DND-41 (cell line): ENCODE data around the gene ADRA2B.

ENCODE experiments used
- ATAC-seq: fragments of 200-7000 bp; cut with Tn5 transposase; 3 replicates; pipeline ENCODE4 v1.9.1; 2021; ENCODE audit warnings: low read depth; ENCODE audit not compliant: insufficient read depth
- DNase-seq: peaks from one replicate; pipeline ENCODE4 v3.0.0-alpha.2; 2020
- H2AFZ ChIP-seq: 2 replicates; pipeline ENCODE4 v1.6.0; 2012; ENCODE audit warnings: low read depth, low read length
- H3K27ac ChIP-seq: 2 replicates; pipeline ENCODE4 v1.5.1; 2012; ENCODE audit warnings: low read length, inconsistent platforms
- H3K27me3 ChIP-seq: fragments of 200-600 bp; sonication (generic); 2 replicates; pipeline ENCODE4 v1.6.0; 2012; ENCODE audit warnings: low read length, mild to moderate bottlenecking, inconsistent platforms; ENCODE audit not compliant: insufficient read depth, poor library complexity
- H3K36me3 ChIP-seq: 2 replicates; pipeline ENCODE4 v1.5.1; 2012; ENCODE audit warnings: low read length, inconsistent platforms; ENCODE audit not compliant: insufficient read depth
- H3K4me1 ChIP-seq: 2 replicates; pipeline ENCODE4 v1.5.1; 2012; ENCODE audit warnings: mild to moderate bottlenecking, low read length; ENCODE audit not compliant: insufficient read depth
- H3K4me2 ChIP-seq: 2 replicates; pipeline ENCODE4 v1.6.0; 2012; ENCODE audit warnings: mild to moderate bottlenecking, moderate library complexity, low read length, inconsistent platforms; ENCODE audit not compliant: insufficient read depth
- H3K4me3 ChIP-seq, 2 experiments: fragments of 200-600 bp in 1 of 2; shearing (Covaris generic) in 1 of 2; 2 replicates each; pipeline ENCODE4 v1.5.1; 2012 to 2016; ENCODE audit warnings: inconsistent platforms in 2 of 2, low read length in 2 of 2, mild to moderate bottlenecking in 2 of 2, low read depth in 1 of 2, moderate library complexity in 1 of 2
- H3K79me2 ChIP-seq: 2 replicates; pipeline ENCODE4 v1.6.0; 2012; ENCODE audit warnings: low read length, inconsistent platforms; ENCODE audit not compliant: insufficient read depth
- H3K9ac ChIP-seq: 2 replicates; pipeline ENCODE4 v1.6.0; 2012; ENCODE audit warnings: low read depth, mild to moderate bottlenecking, inconsistent platforms, low read length, moderate library complexity
- H3K9me3 ChIP-seq: 2 replicates; pipeline ENCODE4 v1.5.1; 2012; ENCODE audit warnings: low read length, moderate library complexity, mild to moderate bottlenecking, inconsistent platforms; ENCODE audit not compliant: insufficient read depth, severe bottlenecking
- H4K20me1 ChIP-seq: 2 replicates; pipeline ENCODE4 v1.6.0; 2012; ENCODE audit warnings: low read length; ENCODE audit not compliant: insufficient read depth
- EZH2 ChIP-seq: IDR thresholded peaks from 3 replicates; pipeline ENCODE4 v1.6.1; 2012; ENCODE audit warnings: borderline replicate concordance, low read depth, mild to moderate bottlenecking, moderate library complexity, low read length, inconsistent platforms; ENCODE audit not compliant: severe bottlenecking
- TF ChIP-seq, protein P1 (sequence below): IDR thresholded peaks from 2 replicates; pipeline ENCODE4 v1.5.1; 2012; ENCODE audit warnings: borderline replicate concordance, low read length, moderate library complexity, mild to moderate bottlenecking; ENCODE audit not compliant: poor library complexity, severe bottlenecking; ENCODE audit errors: extremely low read depth

ADRA2B gene

DNA sequence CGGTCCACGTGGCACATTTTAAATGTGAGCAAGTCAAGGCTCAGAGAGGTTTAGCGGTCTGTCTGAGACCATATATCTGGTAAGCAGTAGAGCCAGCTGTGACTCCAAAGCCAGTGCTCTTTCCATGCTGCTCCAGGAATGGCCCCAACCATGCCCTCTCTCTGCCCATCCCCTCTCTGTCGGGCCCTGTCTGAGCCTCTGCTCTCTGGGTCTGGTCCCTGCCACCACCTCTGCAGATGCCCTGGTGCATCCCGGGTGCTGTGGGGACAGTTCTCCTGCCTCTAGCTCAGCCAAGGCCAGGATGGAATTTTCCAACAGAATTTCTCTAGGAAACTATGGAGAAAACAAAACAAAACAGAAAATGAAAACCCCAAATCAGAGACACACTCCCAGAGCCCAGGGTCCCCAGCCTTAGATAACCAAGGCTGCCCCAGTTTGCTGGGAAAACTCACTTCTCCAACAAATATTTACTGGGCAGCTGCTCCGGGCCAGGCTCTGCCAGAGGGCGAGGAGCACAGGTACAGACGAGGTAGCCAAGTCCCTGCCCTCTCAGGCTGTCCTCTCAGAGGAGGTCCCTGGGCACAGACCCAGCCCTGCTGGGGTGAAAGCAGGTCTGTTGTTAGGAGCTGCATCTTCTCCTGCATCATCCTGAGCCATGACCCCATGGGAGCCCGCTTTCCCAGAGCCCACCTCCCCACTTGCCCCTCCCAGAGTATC, 9.2 kb downstream of the ADRA2B start:
- ATAC-seq = no peak
- no peak for TF ChIP-seq EZH2
- TF ChIP-seq, protein P1, sequence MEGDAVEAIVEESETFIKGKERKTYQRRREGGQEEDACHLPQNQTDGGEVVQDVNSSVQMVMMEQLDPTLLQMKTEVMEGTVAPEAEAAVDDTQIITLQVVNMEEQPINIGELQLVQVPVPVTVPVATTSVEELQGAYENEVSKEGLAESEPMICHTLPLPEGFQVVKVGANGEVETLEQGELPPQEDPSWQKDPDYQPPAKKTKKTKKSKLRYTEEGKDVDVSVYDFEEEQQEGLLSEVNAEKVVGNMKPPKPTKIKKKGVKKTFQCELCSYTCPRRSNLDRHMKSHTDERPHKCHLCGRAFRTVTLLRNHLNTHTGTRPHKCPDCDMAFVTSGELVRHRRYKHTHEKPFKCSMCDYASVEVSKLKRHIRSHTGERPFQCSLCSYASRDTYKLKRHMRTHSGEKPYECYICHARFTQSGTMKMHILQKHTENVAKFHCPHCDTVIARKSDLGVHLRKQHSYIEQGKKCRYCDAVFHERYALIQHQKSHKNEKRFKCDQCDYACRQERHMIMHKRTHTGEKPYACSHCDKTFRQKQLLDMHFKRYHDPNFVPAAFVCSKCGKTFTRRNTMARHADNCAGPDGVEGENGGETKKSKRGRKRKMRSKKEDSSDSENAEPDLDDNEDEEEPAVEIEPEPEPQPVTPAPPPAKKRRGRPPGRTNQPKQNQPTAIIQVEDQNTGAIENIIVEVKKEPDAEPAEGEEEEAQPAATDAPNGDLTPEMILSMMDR = no peak
- Histone ChIP-seq H3K9me3 (peaks cover 4% of the 10 kb centered on the region), H3K27me3 (no peaks in the 10 kb centered on the region), H3K4me2 (no peak overlapping the region), H3K27ac (no peak overlapping the region), H3K4me1 (peaks cover 5% of the 10 kb centered on the region), H2AFZ (no peak overlapping the region), H3K9ac (no peak overlapping the region), H3K79me2 (no peaks in the 10 kb centered on the region), H4K20me1 (no peaks in the 10 kb centered on the region), H3K4me3 (no peak overlapping the region), H3K36me3 (no peaks in the 10 kb centered on the region)
- no peak for DNase-seq

DNA sequence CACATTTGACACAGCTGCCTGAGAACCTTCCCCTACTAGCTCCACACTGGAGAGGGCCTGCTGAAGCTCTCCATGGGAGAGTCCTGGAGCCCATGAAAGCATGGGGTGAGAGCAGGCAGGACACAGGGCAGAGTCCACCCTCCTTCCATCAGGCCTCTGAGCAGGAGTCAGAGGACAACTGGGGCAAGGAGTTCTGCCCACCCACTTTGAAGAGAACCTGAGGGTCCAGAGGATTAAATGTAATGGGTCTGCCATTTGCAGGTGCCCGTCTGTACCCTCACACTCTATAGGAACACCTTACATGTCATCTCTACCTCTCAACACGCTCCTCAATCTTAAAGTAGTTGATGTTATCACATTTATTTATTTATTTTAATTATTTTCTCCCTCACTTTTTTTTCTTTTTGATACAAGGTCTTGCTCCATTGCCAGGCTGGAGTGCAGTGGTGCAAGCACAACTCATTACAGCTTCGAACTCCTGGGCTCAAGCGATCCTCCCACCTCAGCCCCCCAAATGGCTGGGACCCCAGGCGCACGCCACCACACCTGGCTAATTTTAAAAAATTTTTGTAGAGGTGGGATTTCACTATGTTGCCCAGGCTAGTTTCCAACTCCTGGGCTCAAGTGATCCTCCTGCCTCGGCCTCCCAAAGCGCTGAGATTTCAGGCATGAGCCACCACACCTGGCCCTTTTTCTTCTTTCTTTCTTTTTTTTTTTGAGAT, 10.2 kb downstream of the ADRA2B start:
- DNase-seq = no peak
- TF ChIP-seq EZH2 = no peak
- TF ChIP-seq, protein P1 = no peak
- no peak overlapping the region for H3K27ac ChIP-seq
- H3K9me3 ChIP-seq = peaks cover 4% of the 10 kb centered on the region
- no peak overlapping the region for H2AFZ ChIP-seq
- H3K27me3 ChIP-seq = no peaks in the 10 kb centered on the region
- H3K9ac ChIP-seq = no peak overlapping the region
- no peak for ATAC-seq
- no peaks in the 10 kb centered on the region for H3K36me3 ChIP-seq
- H3K79me2 ChIP-seq = no peaks in the 10 kb centered on the region
- peaks cover 5% of the 10 kb centered on the region for H3K4me1 ChIP-seq
- no peaks in the 10 kb centered on the region for H4K20me1 ChIP-seq
- no peak overlapping the region for H3K4me3 ChIP-seq
- H3K4me2 ChIP-seq = no peak overlapping the region

DNA sequence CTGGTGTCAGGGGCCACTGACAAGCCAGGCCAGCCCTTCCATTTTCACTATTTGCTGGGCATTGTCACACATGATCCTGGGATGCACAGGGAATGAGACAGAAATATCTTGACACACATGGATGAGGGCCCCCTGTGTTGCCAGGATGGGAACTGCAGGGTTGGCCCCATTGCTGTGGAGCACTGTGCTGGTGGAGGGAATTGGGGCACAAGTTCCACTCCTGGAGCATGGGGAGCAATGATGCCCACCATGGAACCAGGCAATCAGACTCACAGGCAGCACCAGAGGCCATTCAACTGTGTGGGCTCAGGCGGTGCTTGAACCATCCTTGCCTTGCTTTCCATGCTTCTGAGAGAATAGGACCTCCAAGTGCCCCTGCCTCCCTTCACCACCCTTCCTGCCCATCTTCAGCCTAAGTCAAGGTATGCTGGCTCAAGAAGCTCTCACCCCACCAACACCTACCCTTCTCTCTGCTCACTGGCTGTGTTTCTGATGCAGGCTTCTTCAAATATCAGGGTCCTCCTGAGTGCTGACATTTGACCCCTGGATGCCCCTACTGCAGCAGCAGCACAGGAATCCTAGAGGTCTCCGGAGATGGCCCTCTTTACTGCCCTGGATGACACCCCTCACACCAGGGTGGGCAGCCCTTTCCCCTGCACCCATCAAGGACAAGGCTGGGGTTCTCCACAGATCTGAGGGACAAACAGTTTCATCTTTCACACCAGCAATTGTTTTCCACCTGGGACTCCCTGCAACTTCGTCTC, 11.0 kb downstream of the ADRA2B start:
- no peak overlapping the region for H3K27ac ChIP-seq
- no peak for TF ChIP-seq EZH2
- TF ChIP-seq, protein P1 = no peak
- ATAC-seq (no peak), DNase-seq (no peak)
- no peak overlapping the region for H3K9ac ChIP-seq
- H3K27me3 ChIP-seq = no peaks in the 10 kb centered on the region
- peaks cover 8% of the 10 kb centered on the region for H3K4me1 ChIP-seq
- H3K4me2 ChIP-seq = no peak overlapping the region
- no peaks in the 10 kb centered on the region for H4K20me1 ChIP-seq
- no peaks in the 10 kb centered on the region for H3K36me3 ChIP-seq
- no peak overlapping the region for H2AFZ ChIP-seq
- no peaks in the 10 kb centered on the region for H3K79me2 ChIP-seq
- peaks cover 4% of the 10 kb centered on the region for H3K9me3 ChIP-seq
- H3K4me3 ChIP-seq = no peak overlapping the region
